H9 (cell line): ENCODE data around the gene CEMIP. TPM values are rescaled to one million over a fixed set of nuclear protein-coding genes. Genes with fewer than 3 reads are reported as not detected.

Experiments
- DNase-seq: peaks from one replicate; pipeline ENCODE4 v3.0.0-alpha.2; 2017
- H2AFZ ChIP-seq: one replicate; pipeline ENCODE4 v1.6.1; 2013; ENCODE audit warnings: mild to moderate bottlenecking, low read length, control low read depth, moderate library complexity
- H2AK5ac ChIP-seq: 2 replicates; pipeline ENCODE4 v1.6.1; 2013; ENCODE audit warnings: low read length, control low read depth, mixed read lengths; ENCODE audit not compliant: insufficient read length
- H2BK120ac ChIP-seq: one replicate; pipeline ENCODE4 v1.6.1; 2013; ENCODE audit warnings: low read depth, mild to moderate bottlenecking, low read length, control low read depth, inconsistent platforms; ENCODE audit not compliant: poor library complexity, severe bottlenecking
- H2BK12ac ChIP-seq: 2 replicates; pipeline ENCODE4 v1.6.1; 2013; ENCODE audit warnings: low read length, control low read depth, mixed read lengths, low read depth; ENCODE audit not compliant: insufficient read length
- H2BK15ac ChIP-seq: 2 replicates; pipeline ENCODE4 v1.6.1; 2013; ENCODE audit warnings: low read depth, low read length, control low read depth
- H2BK20ac ChIP-seq: one replicate; pipeline ENCODE4 v1.6.1; 2013; ENCODE audit warnings: low read depth, mild to moderate bottlenecking, low read length, control low read depth, inconsistent platforms; ENCODE audit not compliant: poor library complexity, severe bottlenecking
- H2BK5ac ChIP-seq: 2 replicates; pipeline ENCODE4 v1.6.1; 2013; ENCODE audit warnings: low read length, control low read depth, mixed read lengths; ENCODE audit not compliant: insufficient read length
- H3K14ac ChIP-seq: 2 replicates; pipeline ENCODE4 v1.6.1; 2013; ENCODE audit warnings: low read length, control low read depth; ENCODE audit not compliant: insufficient read depth
- H3K18ac ChIP-seq: 2 replicates; pipeline ENCODE4 v1.6.1; 2013; ENCODE audit warnings: low read depth, mild to moderate bottlenecking, mixed read lengths, low read length, control low read depth; ENCODE audit not compliant: insufficient read length
- H3K23ac ChIP-seq: 2 replicates; pipeline ENCODE4 v1.6.1; 2013; ENCODE audit warnings: low read length, control low read depth, mixed read lengths, low read depth; ENCODE audit not compliant: insufficient read length
- H3K23me2 ChIP-seq: 2 replicates; pipeline ENCODE4 v1.6.1; 2013; ENCODE audit warnings: low read depth, mild to moderate bottlenecking, mixed read lengths, low read length, control low read depth; ENCODE audit not compliant: insufficient read length, poor library complexity, severe bottlenecking
- H3K27ac ChIP-seq: 2 replicates; pipeline ENCODE4 v1.5.1; 2013; ENCODE audit warnings: low read length, control low read depth, mixed read lengths, low read depth; ENCODE audit not compliant: insufficient read length
- H3K27me3 ChIP-seq: 2 replicates; pipeline ENCODE4 v1.6.1; 2013; ENCODE audit warnings: low read length, control low read depth, inconsistent platforms; ENCODE audit not compliant: insufficient read depth
- H3K4ac ChIP-seq: 2 replicates; pipeline ENCODE4 v1.6.1; 2013; ENCODE audit warnings: low read depth, mild to moderate bottlenecking, control low read depth, inconsistent platforms, low read length, moderate library complexity
- H3K4me1 ChIP-seq: 2 replicates; pipeline ENCODE4 v1.6.1; 2013; ENCODE audit warnings: low read length, control low read depth, inconsistent platforms; ENCODE audit not compliant: insufficient read depth
- H3K4me2 ChIP-seq: 2 replicates; pipeline ENCODE4 v1.6.1; 2013; ENCODE audit warnings: low read length, control low read depth, mixed read lengths; ENCODE audit not compliant: insufficient read length, insufficient read depth
- H3K56ac ChIP-seq: 2 replicates; pipeline ENCODE4 v1.6.1; 2013; ENCODE audit warnings: low read depth, mild to moderate bottlenecking, mixed read lengths, low read length, control low read depth; ENCODE audit not compliant: insufficient read length
- H3K79me1 ChIP-seq: 2 replicates; pipeline ENCODE4 v1.6.1; 2013; ENCODE audit warnings: low read depth, mild to moderate bottlenecking, moderate library complexity, low read length, control low read depth, inconsistent platforms; ENCODE audit not compliant: insufficient read depth, poor library complexity, severe bottlenecking
- H3K79me2 ChIP-seq: 2 replicates; pipeline ENCODE4 v1.6.1; 2013; ENCODE audit warnings: low read length, control low read depth, inconsistent platforms; ENCODE audit not compliant: insufficient read depth
- H3K9ac ChIP-seq: 2 replicates; pipeline ENCODE4 v1.6.1; 2013; ENCODE audit warnings: low read length, control low read depth, mixed read lengths; ENCODE audit not compliant: insufficient read length; ENCODE audit errors: extremely low read depth
- H3K9me3 ChIP-seq: one replicate; pipeline ENCODE4 v1.6.1; 2013; ENCODE audit warnings: low read depth, low read length, inconsistent platforms; ENCODE audit not compliant: control insufficient read depth
- H3T11ph ChIP-seq: one replicate; pipeline ENCODE4 v1.6.1; 2013; ENCODE audit warnings: mild to moderate bottlenecking, low read length, control low read depth, inconsistent platforms
- H4K20me1 ChIP-seq: one replicate; pipeline ENCODE4 v1.6.1; 2013; ENCODE audit not compliant: control insufficient read depth, insufficient read length, insufficient read depth
- H4K5ac ChIP-seq: 2 replicates; pipeline ENCODE4 v1.6.1; 2013; ENCODE audit warnings: low read depth, mild to moderate bottlenecking, mixed read lengths, low read length, control low read depth; ENCODE audit not compliant: insufficient read length
- H4K8ac ChIP-seq: replicated peaks from 2 replicates; pipeline ENCODE4 v1.6.1; 2013; ENCODE audit warnings: low read length, control low read depth, mixed read lengths, low read depth; ENCODE audit not compliant: insufficient read length
- H4K91ac ChIP-seq: 2 replicates; pipeline ENCODE4 v1.6.1; 2013; ENCODE audit warnings: low read depth, mild to moderate bottlenecking, moderate library complexity, mixed read lengths, low read length, control low read depth; ENCODE audit not compliant: insufficient read length
- H3K27ac Mint-ChIP-seq, 3 experiments: 2 replicates in 2 of 3; 3 replicates in 1 of 3; pipeline ENCODE4 v1.8.0; 2020 to 2021; ENCODE audit warnings: mixed read lengths in 3 of 3, mild to moderate bottlenecking in 1 of 3, moderate library complexity in 1 of 3
- H3K27me3 Mint-ChIP-seq: 2 replicates; pipeline ENCODE4 v1.8.0; 2021; ENCODE audit warnings: low read depth, mild to moderate bottlenecking, moderate library complexity, mixed read lengths
- H3K36me3 Mint-ChIP-seq, 3 experiments: 2 replicates in 2 of 3; 3 replicates in 1 of 3; pipeline ENCODE4 v1.8.0; 2020 to 2021; ENCODE audit warnings: low read depth in 3 of 3, mixed read lengths in 3 of 3; ENCODE audit not compliant: insufficient read depth in 1 of 3
- H3K4me1 Mint-ChIP-seq, 2 experiments: 2 replicates each; pipeline ENCODE4 v1.8.0; 2020; ENCODE audit warnings: mixed read lengths in 2 of 2
- H3K4me3 Mint-ChIP-seq, 2 experiments: 2 replicates in 1 of 2; 3 replicates in 1 of 2; pipeline ENCODE4 v1.8.0; 2020 to 2021; ENCODE audit warnings: mild to moderate bottlenecking in 2 of 2, mixed read lengths in 2 of 2, moderate library complexity in 1 of 2
- H3K9me3 Mint-ChIP-seq, 2 experiments: 2 replicates in 1 of 2; 3 replicates in 1 of 2; pipeline ENCODE4 v1.8.0; 2020; ENCODE audit warnings: mild to moderate bottlenecking in 2 of 2, mixed read lengths in 2 of 2, moderate library complexity in 1 of 2
- CTCF ChIP-seq: fragments of 200-600 bp; sonication (generic); conservative IDR thresholded peaks from 3 replicates; pipeline ENCODE4 v1.8.0; 2021; ENCODE audit warnings: antibody characterized with exemption, mild to moderate bottlenecking
- WGBS: extraction: QIAGEN DNeasy Blood & Tissue Kit; methylation state at CpG from one replicate; pipeline ENCODE4 v1.1.7; 2013; ENCODE audit warnings: missing lambda C conversion rate, low lambda C conversion rate, mixed read lengths; ENCODE audit not compliant: insufficient read length; ENCODE audit errors: extremely low coverage; 5-methylcytosine and 5-hydroxymethylcytosine counted together
- total RNA-seq: library from RNA; stranded (reverse); gene quantifications from 2 replicates; pipeline ENCODE4 v1.2.1, GENCODE V29; 2021

The CEMIP gene
- total RNA-seq, 1 experiment from 2014 or later: 0.09 TPM

GRCh38 chr15:80924278-80924677 lies 145.1 kb downstream of the CEMIP start:
- no CpG with 5 or more reads among the region's 4 CpGs for WGBS
- Histone ChIP-seq H3K27ac (no peak overlapping the region), H3K79me2 (no peaks in the 10 kb centered on the region), H3K4me2 (no peak overlapping the region), H3K23me2 (no peaks in the 10 kb centered on the region), H4K20me1 (no peaks in the 10 kb centered on the region), H2BK15ac (no peak overlapping the region), H2BK5ac (no peak overlapping the region), H2BK120ac (no peak overlapping the region), H4K5ac (no peak overlapping the region), H3T11ph (no peak overlapping the region), H3K9ac (no peak overlapping the region), H2BK12ac (no peak overlapping the region), H3K9me3 (no peaks in the 10 kb centered on the region), H3K23ac (no peak overlapping the region), H4K8ac (no peak overlapping the region), H3K79me1 (no peaks in the 10 kb centered on the region), H2AFZ (no peak overlapping the region), H3K14ac (no peak overlapping the region), H3K4ac (no peak overlapping the region), H3K4me1 (no peaks in the 10 kb centered on the region), H3K56ac (no peak overlapping the region), H3K18ac (no peak overlapping the region), H3K27me3 (no peaks in the 10 kb centered on the region), H2BK20ac (no peak overlapping the region), H4K91ac (no peak overlapping the region), H2AK5ac (no peak overlapping the region)
- Mint-ChIP-seq H3K4me3 (no peak overlapping the region), H3K9me3 (no peaks in the 10 kb centered on the region), H3K27me3 (peaks cover 3% of the 10 kb centered on the region), H3K27ac (no peak overlapping the region), H3K4me1 (no peaks in the 10 kb centered on the region), H3K36me3 (no peaks in the 10 kb centered on the region)
- no peak for TF ChIP-seq CTCF
- DNase-seq: no peak
